Endothelial cell of umbilical vein (primary cell): ENCODE measurements around the gene LUC7L2.

ENCODE experiments used
- EZH2 ChIP-seq: IDR thresholded peaks from 2 replicates; pipeline ENCODE4 v1.6.1; 2012; ENCODE audit warnings: borderline replicate concordance, low read depth, mild to moderate bottlenecking, moderate library complexity, low read length, inconsistent platforms; ENCODE audit not compliant: severe bottlenecking
- GATA2 ChIP-seq: IDR thresholded peaks from 2 replicates; pipeline ENCODE4 v1.7.0; 2011; ENCODE audit warnings: low read depth, mild to moderate bottlenecking, moderate library complexity, mixed read lengths, low read length; ENCODE audit not compliant: insufficient read length, insufficient read depth
- POLR2A ChIP-seq: IDR thresholded peaks from 2 replicates; pipeline ENCODE4 v1.6.1; 2012; ENCODE audit warnings: low read depth, mild to moderate bottlenecking, control low read depth, low read length
- POLR2AphosphoS5 ChIP-seq: IDR thresholded peaks from 2 replicates; pipeline ENCODE4 v1.6.1; 2012; ENCODE audit warnings: low read depth, mild to moderate bottlenecking, control low read depth, low read length, moderate library complexity; ENCODE audit not compliant: insufficient read depth
- TF ChIP-seq, protein P1 (sequence below), 2 donors: IDR thresholded peaks; 1 replicate in 1 of 2; 2 replicates in 1 of 2; pipeline ENCODE4 v1.5.1; 2011; ENCODE audit warnings: low read length in 2 of 2, mild to moderate bottlenecking in 2 of 2, moderate library complexity in 2 of 2, control low read depth in 1 of 2, inconsistent platforms in 1 of 2, low read depth in 1 of 2; ENCODE audit not compliant: insufficient read depth in 1 of 2; ENCODE audit errors: extremely low read depth in 1 of 2
- TF ChIP-seq, protein P2 (sequence below): IDR thresholded peaks from 2 replicates; pipeline ENCODE4 v1.6.1; 2011; ENCODE audit not compliant: insufficient read depth, insufficient read length

- TF ChIP-seq EZH2 (no peak), POLR2AphosphoS5 (no peak), POLR2A (no peak), GATA2 (no peak)
- TF ChIP-seq, protein P1, sequence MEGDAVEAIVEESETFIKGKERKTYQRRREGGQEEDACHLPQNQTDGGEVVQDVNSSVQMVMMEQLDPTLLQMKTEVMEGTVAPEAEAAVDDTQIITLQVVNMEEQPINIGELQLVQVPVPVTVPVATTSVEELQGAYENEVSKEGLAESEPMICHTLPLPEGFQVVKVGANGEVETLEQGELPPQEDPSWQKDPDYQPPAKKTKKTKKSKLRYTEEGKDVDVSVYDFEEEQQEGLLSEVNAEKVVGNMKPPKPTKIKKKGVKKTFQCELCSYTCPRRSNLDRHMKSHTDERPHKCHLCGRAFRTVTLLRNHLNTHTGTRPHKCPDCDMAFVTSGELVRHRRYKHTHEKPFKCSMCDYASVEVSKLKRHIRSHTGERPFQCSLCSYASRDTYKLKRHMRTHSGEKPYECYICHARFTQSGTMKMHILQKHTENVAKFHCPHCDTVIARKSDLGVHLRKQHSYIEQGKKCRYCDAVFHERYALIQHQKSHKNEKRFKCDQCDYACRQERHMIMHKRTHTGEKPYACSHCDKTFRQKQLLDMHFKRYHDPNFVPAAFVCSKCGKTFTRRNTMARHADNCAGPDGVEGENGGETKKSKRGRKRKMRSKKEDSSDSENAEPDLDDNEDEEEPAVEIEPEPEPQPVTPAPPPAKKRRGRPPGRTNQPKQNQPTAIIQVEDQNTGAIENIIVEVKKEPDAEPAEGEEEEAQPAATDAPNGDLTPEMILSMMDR (IDR thresholded peaks at IDR 0.05; ENCODE audit: extremely low read depth in 1 of 2, insufficient read depth in 1 of 2, low read depth in 1 of 2, low read length in 2 of 2), result no peak
- TF ChIP-seq, protein P2, sequence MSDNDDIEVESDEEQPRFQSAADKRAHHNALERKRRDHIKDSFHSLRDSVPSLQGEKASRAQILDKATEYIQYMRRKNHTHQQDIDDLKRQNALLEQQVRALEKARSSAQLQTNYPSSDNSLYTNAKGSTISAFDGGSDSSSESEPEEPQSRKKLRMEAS, result no peak
These were observed 11.2 kb downstream of the LUC7L2 start for GRCh38 chr7:139370943-139371313.
